Astrocyte of the cerebellum (primary cell): ENCODE results near the gene RAPGEF4.

ENCODE experiments used
- DNase-seq: peaks from one replicate; pipeline ENCODE4 v3.0.0-alpha.2; 2011; ENCODE audit warnings: low read depth
- H3K4me3 ChIP-seq: 2 replicates; pipeline ENCODE4 v1.5.1; 2011; ENCODE audit warnings: mild to moderate bottlenecking, low read depth, low read length, moderate library complexity
- in situ Hi-C: cut with HindIII; loops from 2 replicates; pipeline ENCODE4 v1.10.0; 2017; ENCODE audit warnings: low sequenced_read_pairs
- TF ChIP-seq, protein P1 (sequence below): IDR thresholded peaks from 2 replicates; pipeline ENCODE4 v1.5.1; 2012; ENCODE audit warnings: low read length, low read depth, moderate library complexity, mild to moderate bottlenecking; ENCODE audit errors: missing control alignments

Gene RAPGEF4

DNA sequence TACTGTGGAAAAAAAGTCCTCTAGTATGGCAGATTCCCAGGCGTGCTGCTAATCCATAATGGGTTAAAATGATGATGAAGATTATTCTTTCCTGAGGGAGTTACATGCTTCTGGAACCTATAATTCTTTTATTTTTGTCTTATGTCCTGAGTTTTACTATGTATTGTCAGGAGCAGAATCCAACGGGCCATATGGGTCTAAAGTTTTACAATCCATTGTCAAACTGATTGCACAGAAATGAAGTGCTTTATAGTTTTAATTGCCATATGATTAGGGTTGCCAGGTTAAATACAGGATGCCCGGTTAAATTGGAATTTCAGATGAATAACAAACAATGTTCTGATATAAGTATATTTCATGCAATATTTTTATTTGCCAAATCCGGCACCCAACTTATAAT lies 239.1 kb downstream of the RAPGEF4 start:
- DNase-seq, result no peak
- TF ChIP-seq, protein P1, sequence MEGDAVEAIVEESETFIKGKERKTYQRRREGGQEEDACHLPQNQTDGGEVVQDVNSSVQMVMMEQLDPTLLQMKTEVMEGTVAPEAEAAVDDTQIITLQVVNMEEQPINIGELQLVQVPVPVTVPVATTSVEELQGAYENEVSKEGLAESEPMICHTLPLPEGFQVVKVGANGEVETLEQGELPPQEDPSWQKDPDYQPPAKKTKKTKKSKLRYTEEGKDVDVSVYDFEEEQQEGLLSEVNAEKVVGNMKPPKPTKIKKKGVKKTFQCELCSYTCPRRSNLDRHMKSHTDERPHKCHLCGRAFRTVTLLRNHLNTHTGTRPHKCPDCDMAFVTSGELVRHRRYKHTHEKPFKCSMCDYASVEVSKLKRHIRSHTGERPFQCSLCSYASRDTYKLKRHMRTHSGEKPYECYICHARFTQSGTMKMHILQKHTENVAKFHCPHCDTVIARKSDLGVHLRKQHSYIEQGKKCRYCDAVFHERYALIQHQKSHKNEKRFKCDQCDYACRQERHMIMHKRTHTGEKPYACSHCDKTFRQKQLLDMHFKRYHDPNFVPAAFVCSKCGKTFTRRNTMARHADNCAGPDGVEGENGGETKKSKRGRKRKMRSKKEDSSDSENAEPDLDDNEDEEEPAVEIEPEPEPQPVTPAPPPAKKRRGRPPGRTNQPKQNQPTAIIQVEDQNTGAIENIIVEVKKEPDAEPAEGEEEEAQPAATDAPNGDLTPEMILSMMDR, result no peak
- H3K4me3 ChIP-seq, result no peak overlapping the region
- in situ Hi-C loops, result no loop called here

GRCh38 chr2:172976116-172976515 lies 240.5 kb downstream of the RAPGEF4 start:
- in situ Hi-C loops, result no loop called here
- TF ChIP-seq, protein P1, result no peak
- no peak overlapping the region for H3K4me3 ChIP-seq
- no peak for DNase-seq

- in situ Hi-C loops, result no loop called here
- H3K4me3 ChIP-seq, result no peak overlapping the region
- no peak for DNase-seq
- TF ChIP-seq, protein P1, result no peak
These were observed 241.2 kb downstream of the RAPGEF4 start for GRCh38 chr2:172976816-172977215.

GRCh38 chr2:172977270-172978062 lies 241.8 kb downstream of the RAPGEF4 start:
- no peak overlapping the region for H3K4me3 ChIP-seq
- TF ChIP-seq, protein P1, result no peak
- in situ Hi-C loops, result no loop called here
- DNase-seq, result no peak

DNA sequence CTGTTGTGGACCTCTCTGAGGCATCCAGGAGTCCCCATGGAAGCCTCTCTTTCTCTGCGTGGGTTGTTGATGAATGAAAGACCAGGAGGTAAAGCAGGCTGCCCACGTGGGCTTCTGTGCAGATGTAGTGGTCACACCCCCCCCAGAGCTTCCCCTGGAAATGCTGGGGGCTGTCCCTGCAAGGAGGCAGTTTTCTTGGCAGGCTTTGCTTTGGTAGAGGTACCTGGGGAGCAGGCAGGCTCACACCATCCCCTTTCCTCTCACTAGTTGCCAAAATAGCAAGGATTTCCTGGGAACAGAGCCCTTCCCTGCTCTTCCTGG lies 242.4 kb downstream of the RAPGEF4 start:
- no peak for DNase-seq
- no peak overlapping the region for H3K4me3 ChIP-seq
- in situ Hi-C loops, result no loop called here
- TF ChIP-seq, protein P1, result no peak

DNA sequence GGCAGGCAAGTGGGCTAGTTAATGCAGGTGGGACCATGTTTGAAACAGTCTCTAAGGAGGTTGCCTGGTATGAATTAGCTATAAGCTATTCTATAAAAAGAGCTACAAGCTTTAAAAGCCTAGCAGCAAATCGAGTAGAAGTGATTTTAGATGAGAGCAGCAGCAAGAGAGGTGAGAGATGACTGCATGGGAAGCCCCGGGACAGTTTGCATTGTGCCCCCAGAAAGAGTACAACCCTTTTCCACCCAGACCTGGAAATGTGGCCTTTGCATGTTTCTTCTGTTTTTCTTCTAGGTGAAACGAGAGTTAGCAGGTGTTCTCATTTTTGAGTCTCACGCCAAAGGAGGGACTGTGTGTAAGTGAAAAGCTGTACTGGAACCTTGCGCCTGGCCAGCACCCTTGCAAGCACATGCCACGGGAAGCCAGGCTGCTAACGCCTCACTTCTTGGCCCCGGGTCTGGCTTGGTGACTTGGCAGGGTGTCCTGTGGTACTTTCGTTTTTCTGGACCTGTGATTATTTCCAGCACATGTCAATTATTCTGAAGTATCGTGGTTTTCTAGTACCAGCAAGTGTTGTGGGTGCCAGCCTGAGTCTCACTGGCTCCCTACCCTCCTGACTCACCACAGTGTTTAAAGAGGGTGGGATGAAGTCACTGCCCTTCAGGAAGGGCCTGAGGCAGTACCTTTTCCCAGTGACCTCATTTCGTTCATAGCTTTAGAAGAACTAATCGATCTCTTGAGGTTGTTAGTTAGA lies 249.7 kb downstream of the RAPGEF4 start:
- in situ Hi-C loops, result no loop called here
- TF ChIP-seq, protein P1, result no peak

More for the DNA sequence above, 249.7 kb downstream of the RAPGEF4 start:
- H3K4me3 ChIP-seq, result no peak overlapping the region
- no peak for DNase-seq
